DMS79 treated with DMSO at 0.1 percent for 48 hours (cell line): ENCODE results near the gene PDE6B.

Experiments used
- DNase-seq: peaks from one replicate; lab custom pipeline; 2025; lab: John Stamatoyannopoulos, UW

The PDE6B gene

DNA sequence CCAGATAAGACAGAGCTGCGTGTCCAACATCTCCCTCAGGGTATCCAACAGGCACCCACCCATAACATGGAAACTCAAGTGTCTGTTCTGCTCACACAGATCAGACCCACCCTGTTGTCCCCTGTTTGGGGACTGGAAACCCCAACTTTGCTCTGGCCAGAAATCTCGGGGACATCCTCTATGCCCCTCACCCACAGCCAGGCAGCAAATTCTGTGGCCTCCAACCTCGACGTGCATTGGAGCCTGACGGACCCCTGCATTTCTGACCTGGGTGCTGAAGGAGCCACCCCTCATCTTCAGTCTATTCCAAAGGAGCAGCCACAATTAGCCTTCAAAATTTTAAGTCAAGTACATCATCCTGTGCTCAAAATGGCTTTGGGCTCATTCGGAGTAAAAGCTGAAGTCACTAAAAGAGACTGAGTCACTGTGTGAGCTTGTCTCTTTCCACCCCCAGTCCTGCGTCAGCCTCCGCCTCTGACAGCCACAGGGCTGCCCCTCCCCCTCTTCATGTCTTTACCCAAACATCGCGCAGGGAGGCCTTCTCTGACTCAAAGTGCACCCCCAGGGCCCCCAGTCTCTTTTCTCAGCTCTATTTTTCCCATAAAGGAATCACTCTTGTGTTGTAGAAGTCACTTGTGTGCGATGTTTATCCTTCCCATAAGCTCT is 24.4 kb upstream of the PDE6B start:
- no peak for DNase-seq

DNA sequence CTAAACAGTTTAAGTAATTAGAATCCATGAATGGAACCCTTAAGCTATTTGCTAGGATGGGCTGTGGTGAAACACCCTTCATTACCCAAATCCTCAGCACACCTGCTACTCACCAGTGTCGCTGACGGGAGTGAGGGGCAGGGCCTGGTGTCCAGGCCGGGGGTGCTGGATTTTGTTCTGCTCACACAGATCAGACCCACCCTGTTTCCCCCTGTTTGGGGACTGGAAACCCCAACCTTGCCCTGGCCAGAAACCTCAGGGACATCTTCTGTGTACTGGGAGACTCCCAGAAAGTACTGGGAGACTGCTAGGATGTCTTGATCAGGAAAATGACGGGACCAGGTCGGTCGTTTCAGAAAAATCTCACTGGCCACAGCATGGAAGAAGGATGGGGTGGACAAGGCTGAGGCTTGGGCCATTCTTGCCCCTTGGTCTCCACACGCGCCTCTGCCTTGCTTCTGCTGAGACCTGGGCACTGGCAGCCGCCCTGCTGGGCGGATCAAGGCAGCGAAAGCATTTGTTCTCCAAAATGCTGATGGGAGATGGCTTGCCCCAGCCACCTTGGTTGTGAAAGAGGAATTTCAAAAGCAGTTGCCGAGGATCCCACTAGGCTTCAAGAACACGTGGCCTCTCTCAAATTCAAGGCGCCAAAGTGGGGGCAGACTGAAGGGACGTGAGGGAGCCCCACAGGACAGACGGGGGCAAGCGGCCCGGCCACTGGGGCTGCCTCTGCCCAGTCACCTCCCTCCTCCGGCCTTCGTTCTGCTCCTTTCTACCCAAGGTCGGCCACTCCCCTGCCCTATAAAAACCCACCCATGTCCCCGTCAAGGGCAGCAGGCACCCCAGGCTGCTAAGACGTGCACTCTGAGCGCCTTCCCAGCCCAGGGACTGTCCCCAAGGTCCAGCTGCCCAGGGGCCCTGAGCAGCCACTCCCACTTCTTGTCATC is 23.5 kb upstream of the PDE6B start:
- no peak for DNase-seq

DNA sequence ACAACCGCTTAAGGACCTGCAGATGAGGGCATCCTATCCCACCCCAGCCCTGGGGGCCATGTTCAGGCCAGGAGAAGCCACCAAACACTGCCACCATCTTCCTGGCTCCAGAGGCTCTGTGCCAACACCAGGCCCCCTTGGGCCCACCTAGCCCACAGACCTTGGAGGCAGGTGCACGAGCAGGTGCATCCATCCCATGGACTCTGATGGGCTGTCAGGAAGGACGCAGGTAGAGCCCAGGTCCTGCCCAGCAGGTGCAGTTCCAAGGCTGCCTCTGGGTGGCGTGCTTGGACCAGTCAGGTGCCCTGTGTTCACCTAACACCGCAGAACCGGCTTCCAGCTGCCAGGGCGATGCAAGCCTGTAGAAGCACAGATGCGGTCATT is 22.8 kb upstream of the PDE6B start:
- DNase-seq = no peak

DNA sequence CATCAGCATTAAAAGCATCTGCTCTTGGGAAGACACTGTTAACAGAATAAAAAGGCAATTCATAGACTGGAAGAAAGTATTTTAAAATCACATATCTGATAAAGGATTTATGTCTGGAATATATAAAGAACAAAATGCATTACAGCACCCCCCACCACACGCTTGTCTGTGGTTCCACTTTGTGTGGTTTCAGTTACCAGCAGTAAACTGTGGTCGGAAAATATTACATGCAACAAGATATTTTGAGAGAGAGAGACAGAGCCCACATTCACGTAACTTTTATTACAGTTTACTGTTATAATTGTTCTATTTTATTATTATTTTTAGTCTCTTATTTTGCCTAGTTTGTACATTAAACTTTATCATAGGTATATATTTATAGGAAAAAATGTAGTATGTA is 21.2 kb upstream of the PDE6B start:
- no peak for DNase-seq

DNA sequence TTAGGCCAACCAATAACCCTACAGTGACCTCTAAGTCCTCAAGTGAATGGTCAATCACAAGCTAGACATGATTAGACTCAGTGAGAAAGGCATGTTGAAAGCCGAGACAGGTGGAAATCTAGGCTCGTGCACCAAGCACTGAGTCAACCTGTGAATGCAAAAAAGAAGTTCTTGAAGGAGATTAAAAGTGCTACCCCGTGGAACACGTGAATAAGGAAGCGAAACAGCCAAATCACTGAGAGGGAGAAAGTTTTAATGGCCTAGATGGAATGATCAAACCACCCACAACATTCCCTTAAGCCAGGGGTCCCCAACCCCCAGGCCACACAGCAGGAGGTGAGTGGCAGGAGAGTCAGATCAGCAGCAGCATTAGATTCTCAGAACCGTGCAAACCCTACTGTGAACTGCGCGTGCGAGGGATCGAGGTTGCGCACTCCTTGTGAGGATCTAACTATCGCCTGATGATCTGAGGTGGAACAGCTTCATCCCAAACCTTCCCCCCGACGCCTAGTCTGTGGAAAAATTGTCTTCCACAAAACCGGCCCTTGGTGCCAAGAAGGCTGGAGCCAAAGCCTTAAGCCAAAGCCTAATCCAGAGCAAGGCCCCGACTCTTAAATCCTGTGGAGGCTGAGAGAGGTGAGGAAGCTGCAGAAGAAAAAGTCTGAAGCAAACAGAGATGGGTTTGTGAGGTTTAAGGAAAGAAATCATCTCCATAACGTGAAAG is 19.5 kb upstream of the PDE6B start:
- no peak for DNase-seq

DNA sequence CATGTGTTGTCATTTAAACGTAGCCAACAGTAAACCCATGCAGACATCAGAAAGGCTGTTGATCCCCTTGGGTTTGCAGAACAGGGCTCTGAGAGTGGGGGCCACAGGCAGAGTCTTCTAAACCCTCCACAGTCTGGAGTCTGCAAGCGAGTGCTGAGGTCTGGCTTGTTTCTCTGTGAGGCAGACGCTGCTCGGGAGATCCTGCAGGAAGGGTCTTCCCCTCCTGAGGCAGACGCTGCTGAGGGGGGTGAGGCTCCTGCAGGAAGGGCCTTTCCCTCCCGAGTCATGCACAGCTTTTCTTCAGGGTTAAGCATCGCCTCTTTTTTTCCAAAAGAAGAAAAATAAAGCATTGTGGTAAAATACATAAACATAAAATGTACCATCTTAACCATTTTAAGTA is 17.1 kb upstream of the PDE6B start:
- DNase-seq = no peak

DNA sequence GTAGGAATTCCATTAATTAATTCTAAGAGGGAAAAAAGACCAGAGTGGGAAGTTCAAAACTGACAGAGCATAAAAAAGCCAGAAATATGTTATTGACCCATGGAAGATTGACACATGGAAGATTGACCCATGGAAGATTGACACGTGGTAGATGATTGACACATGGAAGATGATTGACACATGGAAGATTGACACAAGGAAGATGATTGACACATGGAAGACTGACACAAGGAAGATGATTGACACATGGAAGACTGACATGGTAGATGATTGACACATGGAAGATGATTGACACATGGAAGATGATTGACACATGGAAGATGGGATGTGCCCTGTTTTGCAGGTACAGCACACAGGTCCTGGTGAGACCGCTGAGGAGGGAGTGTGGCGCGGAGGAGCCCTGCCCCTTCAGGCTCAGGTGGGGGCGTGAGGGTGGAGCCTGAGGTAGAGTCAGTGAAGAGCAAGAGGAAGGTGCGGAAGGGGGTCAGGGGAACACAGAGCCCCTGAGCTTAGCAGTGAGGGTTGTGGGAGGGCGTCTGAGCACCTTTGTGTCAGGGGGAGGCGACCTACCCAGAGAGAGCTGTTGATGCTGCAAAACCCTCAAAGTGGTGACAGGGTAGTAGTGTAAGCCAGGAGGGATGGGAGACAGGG is 15.8 kb upstream of the PDE6B start:
- DNase-seq = no peak

DNA sequence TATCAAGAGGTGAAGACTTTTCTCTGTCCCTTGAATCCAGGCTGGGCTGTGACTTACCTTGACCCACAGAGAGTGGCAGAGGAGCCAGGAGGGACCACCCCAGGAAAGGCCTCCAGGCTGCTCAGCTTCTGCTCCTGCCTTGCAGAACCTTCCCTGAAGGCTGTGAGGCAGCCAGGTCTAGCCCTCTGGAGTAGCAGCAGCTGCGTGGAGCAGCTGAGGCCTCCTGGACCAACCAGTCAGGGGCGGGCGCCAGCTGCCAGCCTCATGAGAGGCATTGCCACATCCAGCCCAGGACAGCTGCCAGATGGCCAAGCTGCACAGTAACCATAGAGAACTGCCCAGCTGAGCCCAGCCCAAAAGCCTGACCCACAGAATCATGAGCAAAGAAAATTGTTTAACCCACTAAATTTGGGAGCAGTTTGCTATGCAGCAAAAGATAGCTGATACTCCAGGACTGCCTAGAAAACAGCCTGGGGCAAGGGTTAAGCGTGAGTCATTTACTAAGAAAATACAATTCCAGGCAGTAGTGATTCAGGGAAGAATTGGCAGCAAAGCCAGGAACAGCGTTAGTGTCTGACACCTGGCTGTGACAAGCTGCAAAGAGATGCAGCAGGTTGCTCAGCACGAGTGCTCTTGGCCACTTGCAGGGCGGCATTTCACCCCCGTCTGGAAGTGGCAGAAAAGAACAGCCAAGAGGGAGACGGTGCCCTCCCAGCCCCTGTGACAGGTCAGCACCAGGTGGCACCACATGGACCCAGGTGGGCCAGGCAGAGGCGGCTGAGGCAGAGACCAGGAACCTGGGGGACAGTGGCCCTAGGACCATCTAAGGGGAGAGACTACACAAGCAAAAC is 14.7 kb upstream of the PDE6B start:
- DNase-seq = peak; percentile 64

DNA sequence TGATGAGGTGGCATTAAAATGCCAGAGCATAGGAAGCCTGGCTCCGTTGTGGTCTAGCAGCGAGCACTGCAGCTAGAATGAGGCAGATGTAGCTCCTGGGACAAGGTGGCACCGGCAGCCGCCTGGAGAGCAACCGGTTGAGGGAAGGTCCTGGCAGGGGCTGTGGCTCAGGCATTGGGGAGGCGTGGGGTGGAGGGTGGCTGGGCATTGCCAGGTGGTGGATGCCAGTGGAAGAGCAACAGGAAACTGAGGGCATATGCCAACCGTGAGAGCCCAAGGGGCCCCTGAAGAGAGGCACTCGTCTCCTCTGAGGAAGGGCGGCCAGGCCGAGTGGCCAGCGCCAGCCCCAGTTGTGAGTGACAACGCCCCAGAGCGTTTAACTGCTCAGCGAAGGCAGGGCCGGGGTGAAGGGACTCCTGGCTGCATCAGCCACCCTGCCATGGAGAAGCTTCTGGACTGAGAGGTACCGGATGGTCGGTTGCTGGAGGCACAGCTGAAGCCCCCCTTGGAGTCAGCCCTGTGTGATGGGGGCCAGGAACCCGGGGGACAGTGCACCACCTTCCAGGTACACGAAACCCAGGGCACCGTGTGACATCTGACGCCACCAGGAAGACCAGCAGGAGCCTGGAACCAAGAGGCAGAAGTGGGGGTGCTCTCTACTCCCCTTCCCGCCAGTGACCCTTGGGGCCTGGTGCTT is 13.2 kb upstream of the PDE6B start:
- no peak for DNase-seq

DNA sequence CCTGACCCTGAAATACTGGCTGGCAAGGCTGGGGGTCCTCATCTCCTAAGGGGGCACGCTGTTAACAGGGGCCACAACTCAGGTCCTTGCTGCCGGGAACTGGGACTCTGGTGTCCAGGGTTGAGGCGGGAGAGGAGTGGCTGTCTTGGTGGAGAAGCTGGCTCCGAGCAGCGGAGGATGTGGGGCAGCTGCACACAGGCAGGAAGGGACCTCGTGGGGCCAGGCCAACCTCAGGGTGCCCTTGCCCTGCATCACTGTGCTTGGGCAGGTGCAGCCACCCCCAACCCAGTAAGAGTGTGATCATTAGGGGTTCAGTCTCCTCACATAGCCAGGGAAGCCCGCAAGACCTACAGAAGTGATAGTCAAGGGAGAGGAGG is 12.6 kb upstream of the PDE6B start:
- no peak for DNase-seq

DNA sequence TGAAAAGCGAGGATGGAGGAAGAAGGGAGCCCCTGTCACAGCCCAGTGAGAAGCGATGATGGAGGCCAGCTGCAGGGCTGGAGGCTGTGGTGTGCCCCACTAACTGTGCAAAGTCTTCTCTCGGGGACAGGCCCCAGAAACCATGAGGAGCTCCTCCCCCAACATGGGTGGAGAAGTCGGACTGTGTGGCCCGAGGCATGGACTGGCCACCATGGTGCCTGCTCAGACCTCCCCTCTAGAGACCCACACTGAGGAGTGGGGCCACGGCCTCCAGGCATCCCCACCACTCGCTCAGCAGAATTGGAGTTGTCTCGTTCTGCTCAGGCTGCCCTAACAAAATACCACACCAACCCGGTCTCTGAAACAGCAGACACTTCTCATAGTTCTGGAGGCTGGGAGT is 12.2 kb upstream of the PDE6B start:
- no peak for DNase-seq

DNA sequence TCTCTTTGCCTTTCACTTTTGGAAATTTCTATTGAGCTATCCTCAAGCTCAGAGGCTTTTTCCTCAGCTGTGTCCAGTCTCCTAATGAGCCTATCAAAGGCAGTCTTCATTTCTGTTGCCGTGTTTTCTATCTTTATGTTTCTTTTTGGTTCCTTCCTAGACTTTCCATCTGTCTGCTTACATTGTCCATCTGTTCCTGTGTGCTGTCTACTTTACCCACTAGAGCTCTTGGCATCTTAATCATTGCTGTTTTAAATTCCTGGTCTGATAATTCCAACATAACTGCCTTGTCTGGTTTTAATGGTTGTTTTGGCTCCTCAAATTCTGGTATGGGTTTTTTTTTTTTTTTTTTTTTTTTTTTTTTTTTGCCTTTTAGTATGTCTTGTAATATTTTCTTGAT is 9.3 kb upstream of the PDE6B start:
- no peak for DNase-seq

DNA sequence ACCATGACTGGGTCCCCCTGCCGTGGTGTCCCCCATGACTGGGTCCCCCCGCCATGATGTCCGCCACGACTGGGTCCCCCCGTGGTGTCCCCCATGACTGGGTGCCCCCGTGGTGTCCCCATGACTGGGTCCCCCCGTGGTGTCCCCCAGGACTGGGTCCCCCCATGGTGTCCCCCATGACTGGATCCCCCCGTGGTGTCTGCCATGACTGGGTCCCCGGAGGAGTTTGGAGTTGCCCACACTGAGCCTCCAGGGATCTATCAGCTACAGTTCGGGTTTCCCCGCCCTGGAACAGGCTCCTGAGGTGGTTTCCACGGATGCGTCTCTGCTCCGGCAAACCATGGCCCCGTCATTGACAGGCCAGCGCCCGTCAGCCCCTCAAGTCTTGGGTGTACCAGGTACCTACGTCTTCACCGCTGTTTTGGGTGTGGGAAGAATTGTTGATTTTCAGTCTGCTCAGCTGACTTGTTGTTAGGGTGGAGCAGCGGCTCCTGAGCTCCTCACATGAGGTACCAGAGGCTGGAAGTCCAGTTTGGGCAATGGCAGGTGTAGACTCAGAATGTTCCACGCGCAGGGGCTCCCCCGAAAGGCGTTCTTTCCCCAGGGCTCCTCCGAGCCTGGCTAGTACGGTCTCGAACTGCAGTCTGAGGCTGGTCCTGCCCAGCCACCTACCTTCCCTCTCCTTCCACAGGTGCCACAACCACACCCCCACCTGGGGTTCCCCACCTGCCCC is 8.3 kb upstream of the PDE6B start:
- DNase-seq = no peak

DNA sequence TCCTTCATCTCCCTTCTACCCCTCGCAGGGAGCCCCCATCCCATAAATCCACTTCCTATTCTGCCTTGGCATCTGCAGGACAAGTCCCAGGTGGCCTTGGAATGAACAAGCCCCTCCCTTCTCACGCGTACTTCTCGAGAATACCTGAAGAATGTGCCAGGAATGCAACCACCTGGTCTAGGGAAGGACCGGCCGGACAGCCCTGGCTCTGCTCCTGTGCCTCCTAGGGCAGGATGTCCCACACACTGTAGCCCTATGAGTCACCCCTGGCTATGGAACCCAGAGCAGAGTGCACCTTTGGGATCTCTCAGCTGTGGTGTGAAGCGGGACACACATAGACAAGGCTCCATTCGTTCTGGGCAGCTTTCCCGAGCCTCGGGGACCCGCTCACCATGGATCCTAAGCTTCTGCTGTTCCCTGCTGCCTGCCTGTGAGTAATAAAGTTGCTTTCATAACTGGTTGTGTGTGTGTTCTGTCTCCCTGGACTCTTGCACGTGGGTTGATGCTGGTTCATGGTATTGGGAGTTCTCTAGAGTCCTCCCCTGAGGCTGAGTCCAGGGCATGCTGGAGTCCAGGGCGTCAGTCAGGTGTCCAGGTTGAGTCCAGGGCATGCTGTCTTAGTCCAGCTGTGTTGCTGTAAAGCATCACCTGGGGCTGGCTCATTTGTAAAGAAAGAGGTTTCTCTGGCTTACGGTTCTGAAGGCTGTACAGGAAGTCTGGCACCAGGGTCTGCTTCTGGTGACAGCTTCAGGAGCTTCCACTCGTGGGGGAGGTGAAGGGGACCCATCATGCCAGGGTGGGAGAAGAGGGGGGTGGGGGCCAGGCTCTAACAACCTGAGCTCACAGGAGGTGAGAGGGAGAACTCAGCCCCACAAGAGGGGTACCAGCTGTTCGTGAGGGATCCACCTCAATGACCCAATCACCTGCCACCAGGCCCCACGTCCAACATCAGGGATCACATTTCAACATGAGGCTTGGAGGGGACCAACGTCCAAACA is 7.4 kb upstream of the PDE6B start:
- no peak for DNase-seq

DNA sequence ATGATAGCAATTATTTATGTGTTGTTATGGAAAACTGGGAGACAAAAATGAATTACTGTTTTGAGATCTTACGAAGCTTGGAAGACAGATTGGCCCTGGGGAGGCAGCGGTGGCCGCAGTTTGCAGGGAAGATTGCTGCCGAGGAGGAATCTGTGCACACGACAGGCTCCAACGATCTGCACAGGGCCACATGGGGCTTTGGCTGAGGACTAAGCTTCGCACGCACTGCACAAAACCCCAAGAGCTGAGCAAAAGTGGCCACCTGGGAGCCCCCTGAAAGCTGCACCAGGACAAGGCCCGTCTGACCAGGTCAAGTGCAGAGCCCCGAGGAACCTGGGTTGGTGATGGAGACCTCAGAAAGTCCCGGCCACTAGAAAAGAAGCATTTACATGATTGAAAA is 5.2 kb upstream of the PDE6B start:
- DNase-seq = no peak

DNA sequence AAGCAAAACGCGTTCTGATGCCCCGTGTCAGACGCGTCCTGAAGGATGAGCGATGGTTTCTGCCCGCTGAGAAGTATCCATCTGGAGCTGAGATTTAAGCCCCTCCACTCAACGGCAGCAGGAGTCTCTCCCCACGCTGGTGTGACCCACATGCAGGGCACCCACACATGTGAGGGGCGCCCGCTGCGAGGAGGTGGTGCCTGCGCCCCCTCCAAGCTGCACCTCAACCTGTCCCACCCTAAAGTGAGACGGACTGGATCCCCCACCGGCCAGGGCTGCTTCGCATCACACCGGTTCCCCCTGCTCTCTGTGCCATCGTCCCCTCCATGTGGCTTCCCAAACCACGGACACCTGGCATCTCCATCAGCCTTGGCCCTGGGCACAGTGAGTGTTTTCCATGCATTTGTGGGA is 4.5 kb upstream of the PDE6B start:
- DNase-seq = no peak

DNA sequence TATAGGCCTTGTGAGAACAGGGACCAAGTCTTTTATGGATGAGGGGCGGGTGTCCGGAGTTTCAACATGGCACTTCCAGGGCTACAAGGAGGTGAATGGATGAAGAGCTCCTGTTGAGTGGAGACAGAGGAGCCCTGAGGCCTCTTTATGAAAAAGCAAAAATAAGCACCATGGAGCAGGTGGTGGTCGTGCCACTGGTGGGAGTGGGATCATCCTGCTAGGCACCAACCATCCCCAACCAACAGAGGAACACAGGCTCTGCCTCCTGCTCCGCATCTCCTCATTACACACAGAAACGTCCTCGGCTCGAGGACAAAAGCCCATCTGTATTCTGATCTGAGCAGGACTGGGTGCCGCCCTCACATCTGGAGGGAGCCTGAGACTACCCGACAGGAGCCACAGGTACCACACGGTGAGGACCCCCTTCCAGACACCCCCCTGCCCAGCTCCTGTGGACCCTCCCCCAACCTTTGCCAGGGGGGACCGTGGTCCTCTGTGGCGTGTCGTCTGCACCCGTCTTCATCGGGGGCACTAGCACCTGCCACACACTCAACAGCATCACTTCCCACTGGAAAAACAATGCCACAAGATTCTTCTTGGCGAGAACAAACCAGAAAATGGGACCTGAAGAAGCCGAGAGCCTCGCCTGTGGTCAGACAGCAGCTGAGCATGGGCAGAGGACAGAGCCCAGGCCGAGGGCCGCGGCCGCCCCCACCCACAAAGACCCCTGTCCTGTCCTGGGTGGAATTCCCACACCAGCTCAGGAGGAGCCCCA is 3.9 kb upstream of the PDE6B start:
- DNase-seq = no peak
